GM18519 (cell line): Measurements from ENCODE around the gene VKORC1.

Source experiments
- ATAC-seq: cut with Tn5 transposase; IDR thresholded peaks from one replicate; pipeline ENCODE4 v1.9.1; 2021; ENCODE audit warnings: mild to moderate bottlenecking, moderate library complexity; ENCODE audit not compliant: unreplicated experiment, low FRiP score

The VKORC1 gene

DNA sequence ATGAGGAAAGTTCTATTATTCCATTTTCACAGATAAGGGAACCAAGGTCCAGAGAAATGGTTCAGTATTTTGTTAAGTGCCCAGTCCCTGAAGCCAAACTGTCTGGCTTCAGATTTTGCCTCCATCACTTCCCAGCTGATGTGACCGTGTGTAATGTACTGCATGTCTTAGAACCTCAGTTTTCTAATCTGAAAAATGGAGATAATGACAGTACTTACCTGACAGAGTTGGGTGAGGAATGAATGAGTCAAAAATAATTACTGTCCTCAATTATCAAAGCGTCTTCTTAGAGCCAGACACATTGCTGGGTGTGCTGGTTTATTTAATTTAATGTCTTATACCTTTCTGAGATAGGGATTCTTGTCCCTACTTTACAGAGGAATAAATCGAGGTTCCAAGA is 27.3 kb downstream of the VKORC1 start:
- no peak for ATAC-seq

DNA sequence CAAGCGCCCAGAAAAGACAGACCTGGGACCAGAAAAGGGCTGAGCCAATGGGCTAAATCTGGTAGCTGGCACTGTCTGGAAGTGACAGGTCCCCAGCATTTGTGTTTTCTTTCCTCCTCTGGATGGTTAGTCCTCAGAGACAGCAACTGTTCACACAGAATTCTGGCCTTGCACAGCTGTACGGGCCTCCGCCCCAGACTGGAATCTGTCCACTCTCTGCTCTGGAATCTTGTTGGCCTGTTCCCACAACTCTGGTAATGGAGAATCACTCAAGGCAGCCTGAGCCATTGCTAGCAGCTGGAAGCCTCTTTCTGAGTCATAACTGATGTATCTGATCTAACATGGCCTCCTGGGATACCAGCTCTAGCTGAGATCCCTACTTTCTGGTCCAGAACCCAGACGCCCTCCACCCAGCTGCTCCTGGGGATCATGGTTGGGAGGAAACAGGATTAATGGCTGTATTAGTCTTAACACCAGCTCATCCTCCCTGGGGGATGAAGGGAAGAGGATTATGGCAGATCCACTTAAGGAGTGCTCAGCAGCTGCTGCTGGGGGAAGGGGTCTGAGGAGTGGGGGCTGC is 29.6 kb downstream of the VKORC1 start:
- ATAC-seq, result no peak

DNA sequence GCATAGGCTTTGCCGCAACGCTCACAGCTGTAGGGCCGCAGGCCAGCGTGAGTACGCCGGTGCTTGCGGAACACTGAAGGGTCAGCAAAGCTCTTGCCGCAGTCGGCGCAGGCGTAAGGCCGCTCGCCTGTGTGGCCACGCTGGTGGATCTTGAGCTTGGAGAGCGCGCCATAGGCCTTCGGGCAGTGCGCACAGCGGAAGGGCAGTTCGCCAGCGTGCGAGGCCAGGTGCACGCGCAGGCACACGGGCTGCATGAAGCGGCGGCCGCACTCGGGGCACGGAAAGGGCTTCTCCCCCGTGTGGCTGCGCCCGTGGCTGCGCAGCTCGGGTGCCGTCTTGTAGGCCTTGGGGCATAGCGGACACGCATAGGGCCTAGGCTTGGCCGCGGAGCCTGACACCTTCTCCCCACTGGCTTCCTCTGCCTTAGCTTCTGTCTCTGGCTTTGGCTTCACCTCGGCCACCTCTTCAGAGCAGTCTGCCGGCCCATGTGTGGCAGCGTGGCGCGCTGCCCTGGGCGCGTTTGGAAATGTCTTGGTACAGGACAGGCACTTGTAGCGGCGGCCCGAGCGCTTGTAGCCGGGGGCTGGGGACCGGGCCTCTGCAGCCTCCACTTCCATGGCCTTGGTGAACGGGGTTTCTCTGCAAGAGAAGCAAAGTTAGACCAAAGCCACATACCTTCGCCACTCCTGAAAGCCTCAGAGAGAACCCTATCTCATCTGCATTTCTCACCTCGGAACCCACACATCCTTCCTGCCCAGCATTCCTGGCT is 30.6 kb downstream of the VKORC1 start:
- ATAC-seq, result no peak

DNA sequence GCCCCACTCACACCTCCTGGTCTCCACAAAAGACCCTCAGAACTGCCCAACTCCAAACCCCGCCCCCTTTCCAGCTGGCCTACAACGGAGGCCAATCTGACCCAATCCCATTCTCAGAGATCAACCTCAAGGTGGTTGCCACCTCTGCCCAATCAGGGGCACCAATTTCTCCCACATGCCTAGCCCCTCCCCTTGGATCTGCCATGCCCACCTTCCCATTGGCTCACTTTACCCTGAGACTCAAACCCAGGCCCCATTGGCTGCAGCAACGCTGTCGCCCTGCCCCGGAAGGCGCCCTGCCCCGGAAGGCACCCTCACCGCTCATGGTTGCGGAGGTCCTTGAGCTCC is 31.1 kb downstream of the VKORC1 start:
- ATAC-seq, result no peak

DNA sequence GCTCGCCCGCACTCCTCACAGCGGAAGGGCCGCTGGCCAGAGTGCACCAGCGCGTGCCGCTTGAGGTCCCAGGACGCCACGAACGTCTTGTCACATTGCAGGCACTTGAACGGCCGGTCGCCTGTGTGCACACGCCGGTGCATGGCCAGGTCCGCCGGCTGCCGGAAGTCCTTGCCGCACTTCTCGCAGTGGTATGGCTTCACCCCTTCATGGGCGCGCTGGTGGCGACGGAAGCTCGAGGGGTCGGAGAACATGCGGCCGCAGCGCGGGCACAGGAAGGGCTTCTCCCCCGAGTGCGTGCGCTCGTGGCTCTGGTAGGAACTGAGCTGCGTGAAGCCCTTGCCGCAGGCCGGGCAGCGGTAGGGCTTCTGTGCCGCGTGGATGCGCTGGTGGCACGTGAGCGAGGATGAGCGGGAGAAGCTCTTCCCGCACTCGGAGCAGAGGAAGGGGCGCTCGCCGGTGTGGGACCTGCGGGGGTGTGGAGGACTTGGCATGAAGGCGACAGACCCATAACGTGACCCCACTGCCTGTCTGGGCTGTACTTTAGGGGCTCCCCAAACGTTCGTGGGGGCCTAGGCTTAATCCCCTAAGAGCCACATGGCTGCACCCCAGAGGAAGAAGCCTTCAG is 32.7 kb downstream of the VKORC1 start:
- no peak for ATAC-seq

DNA sequence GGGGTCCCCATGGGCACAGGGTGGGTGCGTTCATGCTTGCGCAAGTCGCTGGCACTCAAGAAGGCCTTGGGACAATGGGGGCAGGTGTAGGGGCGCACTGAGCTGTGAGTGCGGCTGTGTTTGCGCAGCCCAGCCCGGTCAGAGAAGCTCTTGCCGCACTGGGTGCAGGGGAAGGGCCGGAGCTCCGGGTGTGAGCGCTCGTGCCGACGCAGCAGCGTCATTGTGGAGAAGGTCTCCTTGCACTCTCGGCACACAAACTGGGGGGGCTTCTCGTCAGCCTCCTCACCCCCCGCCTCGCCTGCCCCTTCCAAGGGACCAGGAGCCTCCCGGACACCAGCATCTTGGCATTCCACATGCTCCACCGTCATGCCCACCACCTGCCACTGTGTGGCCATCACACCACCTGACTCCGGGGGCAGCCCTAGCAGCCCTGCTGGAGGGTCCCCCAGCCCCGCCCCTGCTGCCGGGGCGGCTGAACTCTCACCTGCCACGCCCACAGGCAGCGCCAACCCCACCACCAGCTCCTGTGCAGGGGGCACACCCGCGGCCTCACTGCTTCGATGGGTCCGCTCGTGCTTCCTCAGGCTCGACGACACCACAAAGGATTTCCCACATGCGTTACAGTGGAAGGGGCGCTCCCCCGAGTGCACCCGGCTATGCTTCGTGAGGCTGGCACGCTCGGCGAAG is 33.3 kb downstream of the VKORC1 start:
- no peak for ATAC-seq

DNA sequence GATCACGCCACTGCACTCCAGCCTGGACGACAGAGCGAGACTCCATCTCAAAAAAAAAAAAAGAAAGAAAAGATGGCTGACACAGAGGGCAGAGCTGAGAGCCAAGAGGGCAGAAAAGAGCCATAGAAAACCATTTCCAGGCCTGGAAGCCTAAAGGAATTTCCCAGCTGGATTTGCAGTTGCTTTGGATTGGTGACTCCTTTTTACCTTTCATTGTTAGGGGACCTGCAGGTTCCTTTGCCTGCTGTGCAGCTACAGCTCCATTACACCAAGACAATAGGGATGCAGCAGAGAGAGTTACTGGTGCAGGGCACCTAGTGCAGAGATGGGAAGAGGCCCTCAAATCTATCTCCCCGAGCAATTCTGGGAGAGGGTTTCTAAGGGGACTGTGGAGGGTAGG is 39.0 kb downstream of the VKORC1 start:
- ATAC-seq, result no peak

DNA sequence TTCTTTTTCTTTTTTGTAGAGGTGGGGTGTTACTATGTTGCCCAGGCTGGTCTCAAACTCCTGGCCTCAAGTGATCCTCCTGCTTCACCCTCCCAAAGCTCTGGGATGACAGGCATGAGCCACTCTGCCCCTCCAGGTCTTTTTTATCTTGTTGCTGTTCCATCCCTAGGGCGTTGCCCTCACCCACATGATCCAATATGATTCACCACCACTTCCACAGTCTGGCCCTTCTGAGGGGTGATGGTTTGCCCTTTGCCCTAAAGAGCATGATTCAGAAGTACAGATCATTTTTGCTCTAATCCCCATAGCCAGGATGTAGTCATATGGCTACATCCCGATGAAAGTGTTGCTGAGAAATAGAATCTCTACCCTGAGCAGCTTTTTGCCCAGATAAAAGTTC is 42.5 kb downstream of the VKORC1 start:
- no peak for ATAC-seq

- no peak for ATAC-seq
Observed at GRCh38 chr16:31050280-31051030, 44.1 kb downstream of the VKORC1 start.

DNA sequence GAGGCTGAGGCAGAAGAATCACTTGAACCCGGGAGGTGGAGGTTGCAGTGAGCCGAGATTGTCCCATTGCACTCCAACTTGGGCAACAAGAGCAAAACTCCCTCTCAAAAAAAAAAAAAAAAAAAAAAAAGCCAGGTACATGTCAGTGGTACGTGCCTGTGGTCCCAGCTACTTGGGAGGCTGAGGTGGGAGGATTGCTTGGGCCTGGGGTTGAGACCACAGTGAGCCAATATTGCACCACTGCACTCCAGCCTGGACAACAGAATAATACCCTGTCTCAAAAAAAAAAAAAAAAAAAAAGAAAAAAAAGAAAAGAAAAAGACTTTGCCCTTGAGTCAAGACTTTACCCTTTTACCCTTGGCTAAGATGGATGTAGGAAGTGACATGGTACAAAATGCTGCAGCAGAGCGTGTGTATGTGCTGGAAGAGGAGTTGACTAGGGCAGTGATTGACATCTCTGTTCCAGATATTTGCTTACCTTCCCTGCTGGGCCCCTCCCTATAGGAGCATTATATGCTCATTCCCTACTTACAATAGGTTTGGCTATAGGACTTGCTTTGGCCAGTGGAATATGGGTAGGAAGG is 50.6 kb downstream of the VKORC1 start:
- no peak for ATAC-seq

DNA sequence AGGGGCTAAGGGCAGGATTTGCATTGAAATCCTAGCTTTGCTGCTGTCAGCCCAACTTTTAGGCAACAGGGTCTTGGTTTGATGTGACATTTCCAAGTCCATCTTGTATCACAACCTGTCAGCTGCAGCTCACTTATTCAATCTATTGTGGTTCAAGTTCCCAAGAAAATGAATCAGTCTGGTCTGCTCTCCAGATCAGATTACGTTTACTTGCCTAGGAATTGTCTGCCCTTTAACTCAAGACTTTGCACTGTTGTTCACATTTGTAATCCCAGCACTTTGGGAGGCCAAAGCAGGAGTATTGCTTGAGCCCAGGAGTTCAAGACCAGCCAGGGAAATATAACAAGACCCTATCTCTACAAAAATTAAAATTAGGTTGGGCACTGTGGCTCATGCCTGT is 51.2 kb downstream of the VKORC1 start:
- no peak for ATAC-seq

- ATAC-seq, result no peak
Observed at GRCh38 chr16:31042866-31043265, 51.7 kb downstream of the VKORC1 start.
